Sciatic nerve (tissue), 2 donors: ENCODE results near the gene PCF11. TPM values are rescaled to one million over a fixed set of nuclear protein-coding genes. Genes with fewer than 3 reads are reported as not detected.
A peak's percentile ranks its signal among the peaks of the same experiment; 100 is the strongest.
"Not testable (repeated sequence)": the region's sequence is repeated elsewhere in the genome, so short reads cannot be mapped to it uniquely, and the experiment has no call there.

Source experiments
- ATAC-seq: fragments of 200-7000 bp; cut with Tn5 transposase; one replicate; pipeline ENCODE4 v1.9.1; 2020; ENCODE audit warnings: mild to moderate bottlenecking, moderate library complexity
- DNase-seq: peaks from one replicate; pipeline ENCODE4 v3.0.0-alpha.2; 2020; ENCODE audit warnings: low spot score
- intact Hi-C: fragments of 100-400 bp; cut with DNase I; formaldehyde crosslinking; loops from one replicate; pipeline ENCODE4 v1.14.2; 2022
- total RNA-seq: library from RNA; stranded (reverse); fragmentation: NEBNext Ultra II Directional; extraction: Animal tissue kit (Norgen Biotek cat#: 25700); gene quantifications from one replicate; pipeline ENCODE4 v1.2.1, GENCODE V29; 2021
- donor health status: DM: no; HTN: no; CAD: no.
- donor health status: DM: no; HTN: no; CAD: no.

PCF11 gene, protein sequence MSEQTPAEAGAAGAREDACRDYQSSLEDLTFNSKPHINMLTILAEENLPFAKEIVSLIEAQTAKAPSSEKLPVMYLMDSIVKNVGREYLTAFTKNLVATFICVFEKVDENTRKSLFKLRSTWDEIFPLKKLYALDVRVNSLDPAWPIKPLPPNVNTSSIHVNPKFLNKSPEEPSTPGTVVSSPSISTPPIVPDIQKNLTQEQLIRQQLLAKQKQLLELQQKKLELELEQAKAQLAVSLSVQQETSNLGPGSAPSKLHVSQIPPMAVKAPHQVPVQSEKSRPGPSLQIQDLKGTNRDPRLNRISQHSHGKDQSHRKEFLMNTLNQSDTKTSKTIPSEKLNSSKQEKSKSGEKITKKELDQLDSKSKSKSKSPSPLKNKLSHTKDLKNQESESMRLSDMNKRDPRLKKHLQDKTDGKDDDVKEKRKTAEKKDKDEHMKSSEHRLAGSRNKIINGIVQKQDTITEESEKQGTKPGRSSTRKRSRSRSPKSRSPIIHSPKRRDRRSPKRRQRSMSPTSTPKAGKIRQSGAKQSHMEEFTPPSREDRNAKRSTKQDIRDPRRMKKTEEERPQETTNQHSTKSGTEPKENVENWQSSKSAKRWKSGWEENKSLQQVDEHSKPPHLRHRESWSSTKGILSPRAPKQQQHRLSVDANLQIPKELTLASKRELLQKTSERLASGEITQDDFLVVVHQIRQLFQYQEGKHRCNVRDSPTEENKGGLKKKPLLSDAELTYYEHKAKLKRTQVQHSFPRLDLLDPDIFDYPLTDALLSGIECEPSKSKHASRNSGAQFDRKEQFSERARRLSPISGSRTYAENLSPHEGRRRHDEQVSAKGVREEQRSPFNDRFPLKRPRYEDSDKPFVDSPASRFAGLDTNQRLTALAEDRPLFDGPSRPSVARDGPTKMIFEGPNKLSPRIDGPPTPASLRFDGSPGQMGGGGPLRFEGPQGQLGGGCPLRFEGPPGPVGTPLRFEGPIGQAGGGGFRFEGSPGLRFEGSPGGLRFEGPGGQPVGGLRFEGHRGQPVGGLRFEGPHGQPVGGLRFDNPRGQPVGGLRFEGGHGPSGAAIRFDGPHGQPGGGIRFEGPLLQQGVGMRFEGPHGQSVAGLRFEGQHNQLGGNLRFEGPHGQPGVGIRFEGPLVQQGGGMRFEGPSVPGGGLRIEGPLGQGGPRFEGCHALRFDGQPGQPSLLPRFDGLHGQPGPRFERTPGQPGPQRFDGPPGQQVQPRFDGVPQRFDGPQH (N-terminal part only)
- 84.4 TPM for total RNA-seq

GRCh38 chr11:83156996-83157593 lies at the start of gene PCF11:
Gene PCF11, plus strand, starts transcription at chr11:83157131. Its CDS starts 309 bp downstream, at chr11:83157440.
- ATAC-seq (peak; percentile 25), DNase-seq (no peak)
- intact Hi-C loops: no loop called here

GRCh38 chr11:83112886-83113285 lies 44.0 kb upstream of the PCF11 start:
- intact Hi-C loops: no loop called here
- no peak for DNase-seq
- ATAC-seq: peak; percentile 22

DNA sequence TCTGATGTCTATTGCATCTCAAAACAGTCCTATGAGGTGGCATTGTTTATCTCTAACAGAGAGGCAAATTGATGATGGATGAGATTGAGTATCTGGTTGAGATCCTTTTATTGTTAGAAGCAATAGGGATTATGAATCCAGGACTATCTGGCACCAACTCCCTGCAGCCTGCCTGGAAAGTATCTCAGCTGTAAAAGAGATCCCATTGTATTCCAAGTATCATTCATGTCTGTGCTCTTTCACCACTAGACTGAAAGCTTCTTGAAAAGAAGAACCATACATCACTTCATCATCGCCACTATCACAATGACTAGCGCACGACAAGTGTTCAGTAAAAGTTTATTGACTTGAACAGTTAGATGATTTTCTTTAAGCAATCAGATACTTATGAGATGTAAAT lies 41.9 kb upstream of the PCF11 start:
- DNase-seq: no peak
- intact Hi-C loops: no loop called here
- ATAC-seq: no peak

- DNase-seq: no peak
These were observed 41.4 kb upstream of the PCF11 start for GRCh38 chr11:83115551-83115950.

GRCh38 chr11:83116015-83116641 lies 40.8 kb upstream of the PCF11 start:
- intact Hi-C loops: no loop called here
- no peak for ATAC-seq
- DNase-seq: no peak

More at GRCh38 chr11:83115551-83115950, 41.4 kb upstream of the PCF11 start:
- ATAC-seq: peak; percentile 44
- intact Hi-C loops: no loop called here

DNA sequence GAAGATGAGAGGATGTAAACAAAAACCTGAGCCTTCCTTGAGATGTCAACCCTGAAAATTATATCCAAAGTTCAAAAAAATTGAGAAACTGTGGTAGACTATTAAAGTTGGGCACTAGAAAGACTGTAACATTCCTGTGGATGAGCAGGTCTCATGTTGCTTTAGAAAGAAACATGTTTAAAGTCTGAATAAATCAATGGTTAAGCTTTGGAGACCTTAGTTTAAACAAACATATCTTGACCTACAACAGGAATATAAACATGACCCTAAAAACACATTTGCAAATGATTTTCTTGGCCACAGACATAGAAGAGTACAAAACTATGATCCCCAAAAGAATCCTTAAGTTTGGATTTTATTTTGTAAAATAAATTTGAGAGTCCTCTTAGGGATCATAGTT lies 38.1 kb upstream of the PCF11 start:
- intact Hi-C loops: no loop called here
- ATAC-seq (no peak), DNase-seq (no peak)

- DNase-seq: no peak
- ATAC-seq: no peak
- intact Hi-C loops: no loop called here
These were observed 37.7 kb upstream of the PCF11 start for GRCh38 chr11:83119216-83119615.

- ATAC-seq (no peak), DNase-seq (no peak)
- intact Hi-C loops: no loop called here
These were observed 36.6 kb upstream of the PCF11 start for GRCh38 chr11:83120327-83120726.

GRCh38 chr11:83122050-83122449 lies 34.9 kb upstream of the PCF11 start:
- intact Hi-C loops: no loop called here
- no peak for DNase-seq
- no peak for ATAC-seq

DNA sequence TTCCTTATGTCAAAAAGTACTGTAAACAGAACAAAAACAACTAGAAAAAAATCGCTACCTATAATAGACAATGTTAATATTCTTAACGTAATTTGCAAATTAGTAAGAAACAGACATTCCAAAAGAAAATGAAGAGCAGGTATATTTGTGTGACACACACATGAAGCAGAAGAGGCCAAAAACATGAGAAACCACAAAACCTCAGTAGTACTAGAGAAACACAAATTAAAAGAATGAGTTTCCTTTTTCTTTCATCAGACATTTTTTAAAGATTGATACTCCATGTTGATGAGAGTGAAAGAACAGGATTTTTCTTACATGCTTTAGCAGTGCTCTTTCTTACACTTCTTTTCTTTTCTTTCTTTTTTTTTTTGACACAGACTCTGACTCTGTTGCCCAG lies 34.2 kb upstream of the PCF11 start:
- DNase-seq: no peak
- no peak for ATAC-seq
- intact Hi-C loops: no loop called here

- no peak for DNase-seq
- ATAC-seq: no peak
- intact Hi-C loops: no loop called here
These were observed 32.1 kb upstream of the PCF11 start for GRCh38 chr11:83124636-83125424.

DNA sequence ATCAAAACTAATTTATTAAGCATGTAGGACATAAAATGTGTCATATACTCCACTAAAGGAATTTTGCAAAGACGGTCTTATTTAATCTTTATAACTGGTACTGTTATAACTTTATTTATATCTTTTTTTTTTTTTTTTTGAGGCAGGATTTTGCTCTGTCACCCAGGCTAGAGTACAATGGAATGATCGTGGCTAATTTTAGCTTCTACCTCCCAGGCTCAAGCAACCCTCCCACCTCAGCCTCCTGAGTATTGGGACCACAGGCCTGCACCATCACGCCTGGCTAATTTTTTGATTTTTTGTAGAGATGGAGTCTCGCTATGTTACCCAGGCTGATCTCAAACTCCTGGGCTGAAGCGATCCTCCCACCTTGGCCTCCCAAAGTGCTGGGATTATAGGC lies 31.4 kb upstream of the PCF11 start:
- intact Hi-C loops: no loop called here
- DNase-seq (no peak), ATAC-seq (no peak)

DNA sequence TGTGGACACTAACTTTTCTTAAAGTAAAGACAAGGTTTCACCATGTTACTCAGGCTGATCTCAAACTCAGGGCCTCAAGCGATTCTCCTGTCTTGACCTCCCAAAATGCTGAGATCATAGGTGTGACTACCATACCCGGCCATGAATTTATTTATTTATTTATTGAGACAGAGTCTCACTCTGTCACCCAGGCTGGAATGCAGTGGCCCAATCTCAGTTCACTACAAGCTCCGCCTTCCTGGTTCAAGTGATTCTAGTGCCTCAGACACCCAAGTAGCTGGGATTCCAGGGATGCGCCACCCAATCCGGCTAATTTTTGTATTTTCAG lies 29.7 kb upstream of the PCF11 start:
- intact Hi-C loops: no loop called here
- DNase-seq (no peak), ATAC-seq (no peak)

DNA sequence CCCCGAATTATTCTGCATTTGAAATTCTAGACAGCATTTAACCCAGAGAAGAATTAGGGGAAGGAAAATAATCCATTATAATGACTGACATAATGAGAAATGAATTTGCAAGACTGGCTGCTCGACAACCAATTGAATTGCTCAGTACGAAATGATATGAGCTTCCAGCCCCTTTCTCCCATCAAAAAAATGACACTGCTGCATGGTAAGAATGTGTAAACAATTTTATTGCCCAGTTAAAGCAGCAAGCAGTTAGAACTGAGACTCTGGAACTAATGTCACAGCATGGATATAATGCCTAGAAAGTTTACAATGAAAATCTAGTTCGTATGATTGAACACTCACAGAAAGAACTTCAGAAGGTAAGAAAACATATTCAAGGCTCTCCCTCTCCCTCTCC lies 24.7 kb upstream of the PCF11 start:
- DNase-seq (no peak), ATAC-seq (no peak)
- intact Hi-C loops: no loop called here

- intact Hi-C loops, DNase-seq, ATAC-seq: not testable (repeated sequence)
These were observed 23.7 kb upstream of the PCF11 start for GRCh38 chr11:83133266-83133665.

DNA sequence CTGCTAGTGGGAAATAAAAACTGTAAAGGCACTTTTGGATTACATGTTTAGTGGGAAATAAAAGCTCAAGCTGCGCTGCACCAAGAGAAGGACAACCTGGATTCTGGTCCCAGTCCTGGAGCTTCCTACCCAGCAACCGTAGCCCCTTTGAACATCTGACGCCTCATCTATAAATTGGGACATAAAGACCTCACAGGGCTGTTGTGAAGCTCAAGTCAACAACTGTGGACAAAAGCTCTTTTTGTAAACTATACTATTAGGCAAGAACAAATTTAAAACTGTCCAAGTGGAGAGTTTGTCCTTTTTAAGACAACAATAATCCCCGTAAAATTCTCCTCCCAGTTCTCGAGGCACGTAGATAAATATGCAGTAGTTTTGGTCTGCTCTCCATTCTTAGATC lies 17.6 kb upstream of the PCF11 start:
- no peak for DNase-seq
- intact Hi-C loops: no loop called here
- no peak for ATAC-seq

DNA sequence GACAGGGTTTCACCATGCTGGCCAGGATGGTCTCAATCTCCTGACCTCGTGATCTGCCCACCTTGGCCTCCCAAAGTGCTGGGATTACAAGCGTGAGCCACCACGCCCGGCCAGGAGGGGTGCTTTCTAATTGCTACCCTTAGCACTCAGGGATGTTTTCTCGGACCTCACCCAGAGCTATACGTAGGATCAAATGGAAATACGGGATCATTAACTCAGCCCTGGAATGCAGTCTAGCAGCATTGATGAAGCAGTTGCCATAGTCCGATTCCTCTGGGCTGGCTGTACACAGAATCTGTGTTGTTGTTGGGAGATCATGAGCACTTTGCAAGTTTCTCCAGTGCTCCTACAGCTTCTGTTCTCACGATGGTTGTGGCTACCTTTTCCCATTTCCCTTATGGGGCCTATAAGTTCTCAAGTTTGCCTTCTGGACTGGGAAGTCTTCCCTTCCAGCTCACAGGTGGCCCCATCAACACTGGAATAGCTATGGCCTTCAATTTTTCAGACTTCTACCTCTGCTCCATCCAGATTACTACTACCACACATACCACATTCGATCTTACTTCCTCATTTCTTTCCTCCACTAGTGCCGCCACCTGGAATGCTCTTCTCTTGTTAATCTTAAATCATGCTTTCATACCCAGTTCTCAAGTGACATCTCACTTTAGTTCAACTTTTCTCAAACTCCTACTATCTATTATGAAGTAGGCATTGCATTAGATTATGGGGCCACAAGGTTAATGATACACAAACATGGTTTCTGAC lies 16.1 kb upstream of the PCF11 start:
- no peak for DNase-seq
- no peak for ATAC-seq
- intact Hi-C loops: no loop called here
